M059J (cell line): ENCODE data around the gene S100A6. TPM values are rescaled to one million over a fixed set of nuclear protein-coding genes. Genes with fewer than 3 reads are reported as not detected.

Source experiments
- DNase-seq: peaks from one replicate; pipeline ENCODE4 v3.0.0-alpha.2; 2012; ENCODE audit warnings: low read depth
- total RNA-seq: library from RNA; depleted of rRNA; stranded (reverse); fragments of >200 nt; shearing (Covaris generic); gene quantifications from 2 replicates; pipeline ENCODE4 v1.2.3, GENCODE V29; 2014; rRNA removed

Gene S100A6
- total RNA-seq, 1 experiment from 2014 or later: 526 TPM

- DNase-seq: no peak
Measured at GRCh38 chr1:153503766-153504165, 32.0 kb downstream of the S100A6 start.

DNA sequence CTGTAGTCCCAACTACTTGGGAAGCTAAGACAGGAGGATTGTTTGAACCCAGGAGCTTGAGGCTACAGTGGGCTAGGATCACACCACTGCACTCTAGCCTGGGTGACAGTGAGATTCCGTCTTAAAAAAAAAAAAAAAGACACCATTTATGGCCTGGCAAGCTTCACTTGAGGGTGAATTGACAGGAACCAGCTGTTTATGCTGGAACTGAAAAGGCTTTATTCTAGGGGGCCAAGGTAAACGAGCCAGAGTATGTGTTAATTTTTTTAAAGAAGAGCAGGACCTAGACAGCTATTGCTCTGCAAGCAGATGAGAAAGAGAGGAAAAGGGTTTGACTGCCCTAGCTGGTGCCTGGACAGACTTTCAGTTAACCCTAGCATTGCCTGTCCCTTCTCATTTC, 37.0 kb downstream of the S100A6 start:
- no peak for DNase-seq

GRCh38 chr1:153495536-153495935, 40.3 kb downstream of the S100A6 start:
- DNase-seq: no peak

GRCh38 chr1:153494976-153495535, 40.7 kb downstream of the S100A6 start:
- DNase-seq: peak; percentile 52

- peak; percentile 25 for DNase-seq
Measured at GRCh38 chr1:153493343-153493960, 42.3 kb downstream of the S100A6 start.

DNA sequence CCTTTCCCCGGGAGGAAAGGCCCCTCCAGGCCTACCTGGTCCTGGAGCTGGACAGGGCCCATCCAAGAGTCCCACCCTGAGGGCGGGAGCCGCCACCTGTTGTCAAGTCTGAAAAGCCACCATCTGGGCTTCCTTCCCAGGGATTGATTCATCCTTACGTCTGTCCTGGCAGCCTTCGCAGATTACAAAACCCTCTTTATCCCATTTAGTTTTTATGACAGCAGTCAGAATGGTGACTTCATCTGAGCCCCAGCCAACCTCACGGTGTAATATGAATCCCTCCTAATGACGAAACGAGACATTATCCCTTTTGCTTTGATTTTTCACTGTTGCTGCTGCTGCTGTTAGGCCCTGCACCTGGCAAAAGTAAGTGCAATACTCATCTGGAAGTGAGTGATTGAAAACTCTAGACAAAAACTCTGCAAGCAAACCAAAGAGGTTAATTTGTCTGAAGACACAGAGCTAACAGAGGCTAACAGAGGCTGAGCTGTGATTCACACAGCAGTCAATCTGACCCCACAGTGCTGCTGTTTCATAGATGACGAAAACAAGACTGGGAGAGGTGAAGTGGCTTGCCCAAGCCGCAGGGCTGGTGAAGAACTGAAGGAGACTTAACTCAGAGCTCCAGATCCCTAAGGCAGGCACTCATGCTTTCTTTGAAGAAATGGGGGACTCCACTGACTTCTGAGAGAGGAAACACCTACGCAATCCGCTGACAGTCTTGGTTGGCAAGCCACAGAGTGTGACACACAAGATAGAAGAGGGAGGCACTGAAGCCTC, 45.3 kb downstream of the S100A6 start:
- DNase-seq: peak; percentile 96

- DNase-seq: peak; percentile 70
Measured at GRCh38 chr1:153488731-153489130, 47.1 kb downstream of the S100A6 start.

GRCh38 chr1:153487707-153488106, 48.1 kb downstream of the S100A6 start:
- DNase-seq: no peak

DNA sequence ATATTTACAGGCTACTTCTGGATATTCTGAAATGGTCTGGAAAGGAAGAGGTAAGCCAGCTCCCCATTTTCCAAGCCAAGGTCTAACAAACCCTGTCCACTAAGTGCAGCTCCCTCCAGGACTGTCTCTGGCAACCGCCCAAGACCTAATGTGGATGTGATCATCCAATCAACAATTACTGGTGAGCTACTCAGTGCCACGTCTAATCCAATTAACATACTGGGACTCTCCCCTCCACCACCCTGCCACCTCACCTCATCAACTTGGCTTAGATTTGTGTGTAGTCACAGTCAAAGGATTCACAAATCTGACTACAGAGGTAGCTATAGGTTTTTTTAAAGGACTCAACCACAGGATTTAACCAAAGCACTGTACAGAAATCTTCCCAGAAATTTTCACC, 49.9 kb downstream of the S100A6 start:
- peak; percentile 72 for DNase-seq

Other genes with a start within 250 kb of the S100A6 start
- not detected in 2 replicates for gene PGLYRP3, start 223.0 kb downstream of the S100A6 start, total RNA-seq
- gene PGLYRP4, start 187.2 kb downstream of the S100A6 start, total RNA-seq: not detected in 2 replicates
- 0.22 TPM in 1 of 2 replicates, not detected in the other for gene S100A9, start 178.1 kb downstream of the S100A6 start, total RNA-seq
- not detected in 2 replicates for gene S100A12, start 160.4 kb downstream of the S100A6 start, total RNA-seq
- gene S100A8, start 144.9 kb downstream of the S100A6 start, total RNA-seq: 0.15 TPM in 1 of 2 replicates, not detected in the other
- gene S100A7A, start 119.5 kb downstream of the S100A6 start, total RNA-seq: not detected in 2 replicates
- not detected in 2 replicates for gene S100A7, start 75.3 kb downstream of the S100A6 start, total RNA-seq
- not detected in 2 replicates for gene S100A5, start 4.9 kb upstream of the S100A6 start, total RNA-seq
- gene S100A4, start 9.8 kb upstream of the S100A6 start, total RNA-seq: 2.9 and 12.3 TPM in 2 replicates
- 5.2 and 5.8 TPM in 2 replicates for gene S100A3, start 13.3 kb upstream of the S100A6 start, total RNA-seq
- 14.4 and 19.6 TPM in 2 replicates for gene S100A2, start 29.9 kb upstream of the S100A6 start, total RNA-seq
- 138 and 163 TPM in 2 replicates for gene S100A16, start 77.1 kb upstream of the S100A6 start, total RNA-seq
- gene S100A14, start 80.3 kb upstream of the S100A6 start, total RNA-seq: not detected in 2 replicates
- 206 and 207 TPM in 2 replicates for gene S100A13, start 91.5 kb upstream of the S100A6 start, total RNA-seq
- 0.42 TPM in 1 of 2 replicates, not detected in the other for gene S100A1, start 92.4 kb upstream of the S100A6 start, total RNA-seq
- gene CHTOP, start 98.1 kb upstream of the S100A6 start, total RNA-seq: 36.0 and 37.1 TPM in 2 replicates
- gene SNAPIN, start 122.7 kb upstream of the S100A6 start, total RNA-seq: 72.6 and 90.2 TPM in 2 replicates
- gene ILF2, start 135.0 kb upstream of the S100A6 start, total RNA-seq: 278 and 330 TPM in 2 replicates
- gene NPR1, start 142.7 kb upstream of the S100A6 start, total RNA-seq: not detected in 2 replicates
- 21.4 and 37.0 TPM in 2 replicates for gene INTS3, start 192.1 kb upstream of the S100A6 start, total RNA-seq
- 1.2 and 3.7 TPM in 2 replicates for gene SLC27A3, start 239.4 kb upstream of the S100A6 start, total RNA-seq